IPS-20b (cell line): ENCODE measurements around the gene EYA2.

ENCODE experiments used
- H3K27ac ChIP-seq: one replicate; pipeline ENCODE4 v1.5.1; 2013; ENCODE audit warnings: low read length
- H3K27me3 ChIP-seq: 2 replicates; pipeline ENCODE4 v1.6.1; 2013; ENCODE audit warnings: mild to moderate bottlenecking, low read length, inconsistent platforms; ENCODE audit not compliant: insufficient read depth
- H3K36me3 ChIP-seq: 2 replicates; pipeline ENCODE4 v1.6.1; 2013; ENCODE audit warnings: low read depth, mild to moderate bottlenecking, inconsistent platforms, low read length, moderate library complexity; ENCODE audit not compliant: insufficient read depth
- H3K4me1 ChIP-seq: 2 replicates; pipeline ENCODE4 v1.6.1; 2013; ENCODE audit warnings: mild to moderate bottlenecking, control low read depth, inconsistent platforms, low read length, moderate library complexity; ENCODE audit not compliant: insufficient read depth
- H3K4me3 ChIP-seq: 2 replicates; pipeline ENCODE4 v1.5.1; 2013; ENCODE audit warnings: mild to moderate bottlenecking, low read length, inconsistent platforms
- H3K9ac ChIP-seq: 2 replicates; pipeline ENCODE4 v1.6.1; 2013; ENCODE audit warnings: low read depth, mild to moderate bottlenecking, inconsistent platforms, low read length, moderate library complexity
- H3K9me3 ChIP-seq: 2 replicates; pipeline ENCODE4 v1.6.1; 2013; ENCODE audit warnings: mild to moderate bottlenecking, low read depth, low read length, inconsistent platforms; ENCODE audit not compliant: insufficient read depth

EYA2 gene

GRCh38 chr20:46962452-46963195 lies 68.0 kb downstream of the EYA2 start:
- Histone ChIP-seq H3K9ac (no peak overlapping the region), H3K4me1 (no peaks in the 10 kb centered on the region), H3K36me3 (no peaks in the 10 kb centered on the region), H3K4me3 (no peak overlapping the region), H3K27me3 (no peaks in the 10 kb centered on the region), H3K27ac (no peak overlapping the region), H3K9me3 (no peaks in the 10 kb centered on the region)

GRCh38 chr20:46963196-46963529 lies 68.5 kb downstream of the EYA2 start:
- H3K27ac ChIP-seq, result no peak overlapping the region
- H3K4me1 ChIP-seq, result no peaks in the 10 kb centered on the region
- H3K27me3 ChIP-seq, result no peaks in the 10 kb centered on the region
- H3K9ac ChIP-seq, result no peak overlapping the region
- H3K36me3 ChIP-seq, result no peaks in the 10 kb centered on the region
- no peaks in the 10 kb centered on the region for H3K9me3 ChIP-seq
- H3K4me3 ChIP-seq, result no peak overlapping the region

- no peak overlapping the region for H3K9ac ChIP-seq
- H3K9me3 ChIP-seq, result no peaks in the 10 kb centered on the region
- no peak overlapping the region for H3K4me3 ChIP-seq
- H3K27ac ChIP-seq, result no peak overlapping the region
- H3K27me3 ChIP-seq, result no peaks in the 10 kb centered on the region
- H3K36me3 ChIP-seq, result no peaks in the 10 kb centered on the region
- H3K4me1 ChIP-seq, result no peaks in the 10 kb centered on the region
These were observed 69.3 kb downstream of the EYA2 start for GRCh38 chr20:46963758-46964617.

GRCh38 chr20:46964618-46965455 lies 70.2 kb downstream of the EYA2 start:
- Histone ChIP-seq H3K36me3 (no peaks in the 10 kb centered on the region), H3K27me3 (no peaks in the 10 kb centered on the region), H3K9ac (no peak overlapping the region), H3K4me3 (no peak overlapping the region), H3K27ac (no peak overlapping the region), H3K9me3 (no peaks in the 10 kb centered on the region), H3K4me1 (no peaks in the 10 kb centered on the region)

- no peak overlapping the region for H3K27ac ChIP-seq
- no peak overlapping the region for H3K9ac ChIP-seq
- H3K4me1 ChIP-seq, result no peaks in the 10 kb centered on the region
- H3K9me3 ChIP-seq, result no peaks in the 10 kb centered on the region
- no peaks in the 10 kb centered on the region for H3K27me3 ChIP-seq
- no peak overlapping the region for H3K4me3 ChIP-seq
- H3K36me3 ChIP-seq, result no peaks in the 10 kb centered on the region
These were observed 70.8 kb downstream of the EYA2 start for GRCh38 chr20:46965477-46965876.

- Histone ChIP-seq H3K4me3 (no peak overlapping the region), H3K9me3 (no peaks in the 10 kb centered on the region), H3K9ac (no peak overlapping the region), H3K36me3 (no peaks in the 10 kb centered on the region), H3K4me1 (no peaks in the 10 kb centered on the region), H3K27ac (no peak overlapping the region), H3K27me3 (no peaks in the 10 kb centered on the region)
These were observed 73.0 kb downstream of the EYA2 start for GRCh38 chr20:46967646-46968045.

GRCh38 chr20:46970937-46971630 lies 76.4 kb downstream of the EYA2 start:
- Histone ChIP-seq H3K4me3 (peak overlapping the region; percentile 32; the same call in 1 of the 2 replicates), H3K4me1 (no peaks in the 10 kb centered on the region), H3K9ac (peak overlapping the region; percentile 29; the same call in 1 of the 2 replicates), H3K27me3 (no peaks in the 10 kb centered on the region), H3K36me3 (no peaks in the 10 kb centered on the region), H3K27ac (peak overlapping the region; percentile 68), H3K9me3 (no peaks in the 10 kb centered on the region)

- Histone ChIP-seq H3K27me3 (no peaks in the 10 kb centered on the region), H3K9ac (no peak overlapping the region), H3K4me1 (no peaks in the 10 kb centered on the region), H3K4me3 (no peak overlapping the region), H3K36me3 (no peaks in the 10 kb centered on the region), H3K27ac (no peak overlapping the region), H3K9me3 (no peaks in the 10 kb centered on the region)
These were observed 79.1 kb downstream of the EYA2 start for GRCh38 chr20:46973766-46974165.

- Histone ChIP-seq H3K36me3 (no peaks in the 10 kb centered on the region), H3K27me3 (no peaks in the 10 kb centered on the region), H3K9me3 (no peaks in the 10 kb centered on the region), H3K9ac (no peak overlapping the region), H3K4me1 (peaks cover 10% of the 10 kb centered on the region), H3K27ac (no peak overlapping the region), H3K4me3 (no peak overlapping the region)
These were observed 80.2 kb downstream of the EYA2 start for GRCh38 chr20:46974669-46975434.

- Histone ChIP-seq H3K9me3 (no peaks in the 10 kb centered on the region), H3K4me3 (no peak overlapping the region), H3K27ac (no peak overlapping the region), H3K36me3 (no peaks in the 10 kb centered on the region), H3K9ac (no peak overlapping the region), H3K27me3 (no peaks in the 10 kb centered on the region), H3K4me1 (peaks cover 10% of the 10 kb centered on the region)
These were observed 81.3 kb downstream of the EYA2 start for GRCh38 chr20:46975976-46976375.
